Measurements from ENCODE around the gene NR2E3.
A peak's percentile ranks its signal among the peaks of the same experiment; 100 is the strongest.

The NR2E3 gene

DNA sequence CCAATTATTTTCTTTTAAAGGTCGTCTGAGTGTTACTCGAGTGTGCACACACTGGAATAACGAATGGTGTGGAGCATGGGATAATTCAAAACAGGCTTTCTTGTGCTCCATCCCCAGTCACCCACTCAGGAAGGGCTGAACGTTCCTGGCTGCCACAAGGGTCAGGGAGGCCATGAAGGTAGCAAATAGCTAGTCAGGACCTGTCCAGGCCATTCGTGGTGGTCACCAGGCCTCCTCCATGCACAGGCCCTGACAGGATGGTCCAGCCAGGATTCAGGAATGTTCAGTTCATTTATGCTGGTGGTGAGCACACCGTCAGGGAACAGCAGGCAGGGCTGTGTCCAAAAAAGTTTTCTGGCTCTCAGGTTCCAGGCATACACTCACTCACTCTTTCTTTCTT, 11.7 kb upstream of the NR2E3 start:
- no peak for TF ChIP-seq EZH2phosphoT487 (IDR thresholded peaks at IDR 0.05; ENCODE audit: borderline replicate concordance)
- TF ChIP-seq, protein P1, sequence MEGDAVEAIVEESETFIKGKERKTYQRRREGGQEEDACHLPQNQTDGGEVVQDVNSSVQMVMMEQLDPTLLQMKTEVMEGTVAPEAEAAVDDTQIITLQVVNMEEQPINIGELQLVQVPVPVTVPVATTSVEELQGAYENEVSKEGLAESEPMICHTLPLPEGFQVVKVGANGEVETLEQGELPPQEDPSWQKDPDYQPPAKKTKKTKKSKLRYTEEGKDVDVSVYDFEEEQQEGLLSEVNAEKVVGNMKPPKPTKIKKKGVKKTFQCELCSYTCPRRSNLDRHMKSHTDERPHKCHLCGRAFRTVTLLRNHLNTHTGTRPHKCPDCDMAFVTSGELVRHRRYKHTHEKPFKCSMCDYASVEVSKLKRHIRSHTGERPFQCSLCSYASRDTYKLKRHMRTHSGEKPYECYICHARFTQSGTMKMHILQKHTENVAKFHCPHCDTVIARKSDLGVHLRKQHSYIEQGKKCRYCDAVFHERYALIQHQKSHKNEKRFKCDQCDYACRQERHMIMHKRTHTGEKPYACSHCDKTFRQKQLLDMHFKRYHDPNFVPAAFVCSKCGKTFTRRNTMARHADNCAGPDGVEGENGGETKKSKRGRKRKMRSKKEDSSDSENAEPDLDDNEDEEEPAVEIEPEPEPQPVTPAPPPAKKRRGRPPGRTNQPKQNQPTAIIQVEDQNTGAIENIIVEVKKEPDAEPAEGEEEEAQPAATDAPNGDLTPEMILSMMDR (conservative IDR thresholded peaks at IDR 0.05; ENCODE audit: low read length), result no peak
- Histone ChIP-seq H3K9ac (ENCODE audit: low read depth, low read length, poor library complexity, severe bottlenecking) (no peak overlapping the region), H2AFZ (ENCODE audit: low read length) (no peak overlapping the region), H3K4me3 (ENCODE audit: low read length, poor library complexity, severe bottlenecking) (no peak overlapping the region), H3K36me3 (ENCODE audit: insufficient read depth, low read length) (no peaks in the 10 kb centered on the region), H3K4me2 (ENCODE audit: low read depth, low read length, poor library complexity, severe bottlenecking) (no peak overlapping the region), H3F3A (ENCODE audit: low read depth) (no peaks in the 10 kb centered on the region), H3K4me1 (ENCODE audit: insufficient read depth, low read length, poor library complexity, severe bottlenecking) (no peaks in the 10 kb centered on the region), H3K27me3 (ENCODE audit: insufficient read depth, low read length, poor library complexity, severe bottlenecking) (no peaks in the 10 kb centered on the region), H3K9me2 (replicated peaks; ENCODE audit: low read depth, low read length) (no peaks in the 10 kb centered on the region), H3K79me2 (ENCODE audit: insufficient read depth, low read length) (no peaks in the 10 kb centered on the region), H3K9me3 (ENCODE audit: insufficient read depth, low read depth, low read length) (no peaks in the 10 kb centered on the region), H4K20me1 (ENCODE audit: insufficient read depth, low read length, poor library complexity, severe bottlenecking) (no peaks in the 10 kb centered on the region)

DNA sequence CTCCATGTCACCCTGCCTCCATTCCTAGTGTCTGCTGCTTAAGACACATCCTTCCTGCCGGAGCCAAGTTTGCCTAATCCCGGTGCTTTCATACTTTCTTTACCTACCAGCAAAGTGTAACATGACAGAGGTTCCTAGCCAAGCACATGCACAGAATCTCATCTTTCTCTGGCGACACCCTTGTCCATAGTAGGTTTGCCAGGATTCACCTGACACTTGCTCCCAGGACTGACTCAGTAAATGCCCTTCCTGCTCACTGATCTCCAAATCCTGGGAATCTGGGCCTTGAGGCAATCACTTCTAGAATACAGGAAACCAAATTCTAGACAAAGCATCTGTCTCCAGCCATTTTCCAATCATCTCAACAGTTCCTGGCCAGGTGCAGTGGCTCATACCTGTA, 10.2 kb upstream of the NR2E3 start:
- Histone ChIP-seq H3K79me2 (ENCODE audit: insufficient read depth, low read length) (no peaks in the 10 kb centered on the region), H3K4me1 (ENCODE audit: insufficient read depth, low read length, poor library complexity, severe bottlenecking) (no peaks in the 10 kb centered on the region)
- no peak for TF ChIP-seq EZH2phosphoT487 (IDR thresholded peaks at IDR 0.05; ENCODE audit: borderline replicate concordance)
- TF ChIP-seq, protein P1 (conservative IDR thresholded peaks at IDR 0.05; ENCODE audit: low read length), result no peak

DNA sequence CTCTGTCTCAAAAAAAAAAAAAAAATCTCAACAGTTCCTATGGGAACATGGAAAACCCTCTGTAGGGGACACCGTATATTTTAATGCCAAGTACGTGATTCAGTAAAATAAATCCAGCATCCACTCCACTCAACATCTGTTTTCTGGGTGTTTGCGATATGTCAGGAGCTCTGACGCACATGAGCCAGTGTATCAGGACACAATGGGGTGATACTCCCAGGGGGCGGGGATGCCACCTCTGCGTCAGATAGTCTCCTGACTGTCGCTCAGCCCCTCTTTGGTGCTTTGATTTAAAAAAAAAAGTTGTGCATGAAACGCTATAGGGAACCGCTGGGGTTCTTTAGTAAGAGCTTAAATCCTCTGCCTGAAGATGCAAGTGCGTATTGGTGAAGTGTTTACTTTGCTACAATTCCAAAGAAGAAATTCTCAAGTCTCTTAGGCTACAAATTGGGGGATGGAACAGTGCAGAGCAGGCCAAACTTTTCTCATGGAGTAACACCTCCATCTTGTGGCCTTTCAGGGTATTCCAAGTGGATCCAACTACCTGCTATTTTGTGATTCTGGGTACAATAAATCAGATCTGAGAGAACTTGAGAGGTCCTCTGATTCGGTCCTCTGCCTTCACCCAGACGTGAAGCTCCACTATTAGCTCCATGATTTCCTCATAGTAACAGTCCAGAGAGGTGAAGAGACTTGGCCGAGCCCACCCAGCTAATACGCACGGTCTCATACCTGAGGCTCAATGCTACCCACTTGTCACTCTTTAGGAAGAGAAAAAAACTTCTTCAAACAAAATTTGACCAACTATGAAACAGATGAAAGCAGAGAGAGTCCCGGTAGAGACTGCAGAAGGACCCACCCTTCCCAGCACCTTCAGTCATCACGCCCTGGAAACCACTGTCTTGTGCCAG, 9.3 kb upstream of the NR2E3 start:
- TF ChIP-seq, protein P1 (conservative IDR thresholded peaks at IDR 0.05; ENCODE audit: low read length), result peak; percentile 78
- TF ChIP-seq EZH2phosphoT487 (IDR thresholded peaks at IDR 0.05; ENCODE audit: borderline replicate concordance), result no peak
- H2AFZ ChIP-seq (ENCODE audit: low read length), result no peak overlapping the region
- no peaks in the 10 kb centered on the region for H3K79me2 ChIP-seq (ENCODE audit: insufficient read depth, low read length)
- H4K20me1 ChIP-seq (ENCODE audit: insufficient read depth, low read length, poor library complexity, severe bottlenecking), result no peaks in the 10 kb centered on the region
- no peaks in the 10 kb centered on the region for H3K36me3 ChIP-seq (ENCODE audit: insufficient read depth, low read length)
- H3F3A ChIP-seq (ENCODE audit: low read depth), result no peaks in the 10 kb centered on the region
- H3K9me3 ChIP-seq (ENCODE audit: insufficient read depth, low read depth, low read length), result no peaks in the 10 kb centered on the region
- no peak overlapping the region for H3K9ac ChIP-seq (ENCODE audit: low read depth, low read length, poor library complexity, severe bottlenecking)
- no peak overlapping the region for H3K4me3 ChIP-seq (ENCODE audit: low read length, poor library complexity, severe bottlenecking)
- H3K4me2 ChIP-seq (ENCODE audit: low read depth, low read length, poor library complexity, severe bottlenecking), result no peak overlapping the region
- no peaks in the 10 kb centered on the region for H3K9me2 ChIP-seq (replicated peaks; ENCODE audit: low read depth, low read length)
- H3K4me1 ChIP-seq (ENCODE audit: insufficient read depth, low read length, poor library complexity, severe bottlenecking), result no peaks in the 10 kb centered on the region
- H3K27me3 ChIP-seq (ENCODE audit: insufficient read depth, low read length, poor library complexity, severe bottlenecking), result no peaks in the 10 kb centered on the region

More for the DNA sequence above, 10.2 kb upstream of the NR2E3 start:
- Histone ChIP-seq H3F3A (ENCODE audit: low read depth) (no peaks in the 10 kb centered on the region), H3K9me2 (replicated peaks; ENCODE audit: low read depth, low read length) (no peaks in the 10 kb centered on the region), H3K9ac (ENCODE audit: low read depth, low read length, poor library complexity, severe bottlenecking) (no peak overlapping the region), H3K4me3 (ENCODE audit: low read length, poor library complexity, severe bottlenecking) (no peak overlapping the region), H3K4me2 (ENCODE audit: low read depth, low read length, poor library complexity, severe bottlenecking) (no peak overlapping the region), H2AFZ (ENCODE audit: low read length) (no peak overlapping the region), H3K27me3 (ENCODE audit: insufficient read depth, low read length, poor library complexity, severe bottlenecking) (no peaks in the 10 kb centered on the region), H4K20me1 (ENCODE audit: insufficient read depth, low read length, poor library complexity, severe bottlenecking) (no peaks in the 10 kb centered on the region), H3K36me3 (ENCODE audit: insufficient read depth, low read length) (no peaks in the 10 kb centered on the region), H3K9me3 (ENCODE audit: insufficient read depth, low read depth, low read length) (no peaks in the 10 kb centered on the region)
